NB4 (cell line): Measurements from ENCODE around the gene PIEZO2.

Experiments
- DNase-seq: peaks from one replicate; pipeline ENCODE4 v3.0.0; 2010; ENCODE audit warnings: low read depth
- H3K4me3 ChIP-seq: one replicate; pipeline ENCODE4 v1.5.1; 2011; ENCODE audit warnings: mild to moderate bottlenecking, low read depth, low read length, moderate library complexity
- CTCF ChIP-seq: IDR thresholded peaks from one replicate; pipeline ENCODE4 v1.5.1; 2012; ENCODE audit warnings: low read depth, low read length
- MAX ChIP-seq: IDR thresholded peaks from 2 replicates; pipeline ENCODE4 v1.6.1; 2011; ENCODE audit warnings: low read depth, low read length
- MYC ChIP-seq: IDR thresholded peaks from 2 replicates; pipeline ENCODE4 v1.6.1; 2011; ENCODE audit warnings: low read depth, low read length
- POLR2A ChIP-seq: IDR thresholded peaks from 2 replicates; pipeline ENCODE4 v1.6.1; 2011; ENCODE audit warnings: mild to moderate bottlenecking; ENCODE audit not compliant: insufficient read length; ENCODE audit errors: extremely low read depth

The PIEZO2 gene

GRCh38 chr18:10682368-10682714 is 467.0 kb downstream of the PIEZO2 start:
- DNase-seq: peak; percentile 6
- TF ChIP-seq CTCF (no peak), MAX (no peak), MYC (no peak), POLR2A (no peak)
- no peak overlapping the region for H3K4me3 ChIP-seq

GRCh38 chr18:10681581-10682367 is 467.6 kb downstream of the PIEZO2 start:
- TF ChIP-seq MAX (no peak), POLR2A (no peak), MYC (no peak), CTCF (no peak)
- no peak for DNase-seq

GRCh38 chr18:10680271-10680596 is 469.1 kb downstream of the PIEZO2 start:
- DNase-seq: no peak
- H3K4me3 ChIP-seq: no peak overlapping the region
- TF ChIP-seq CTCF (no peak), POLR2A (no peak), MYC (no peak)

More at GRCh38 chr18:10681581-10682367, 467.6 kb downstream of the PIEZO2 start:
- no peak overlapping the region for H3K4me3 ChIP-seq

GRCh38 chr18:10679557-10680270 is 469.7 kb downstream of the PIEZO2 start:
- no peak overlapping the region for H3K4me3 ChIP-seq
- DNase-seq: no peak
- no peak for TF ChIP-seq POLR2A
- no peak for TF ChIP-seq CTCF
- no peak for TF ChIP-seq MYC
- no peak for TF ChIP-seq MAX

GRCh38 chr18:10671441-10671840 is 477.9 kb downstream of the PIEZO2 start:
- TF ChIP-seq CTCF (no peak), POLR2A (no peak), MAX (no peak), MYC (no peak)
- H3K4me3 ChIP-seq: no peak overlapping the region
- no peak for DNase-seq
